ENCODE results near the gene PTPN4. TPM values are rescaled to one million over a fixed set of nuclear protein-coding genes. Genes with fewer than 3 reads are reported as not detected.

The PTPN4 gene
- total RNA-seq, 2 donors from 2014 or later = 52.6 to 69.8 TPM

DNA sequence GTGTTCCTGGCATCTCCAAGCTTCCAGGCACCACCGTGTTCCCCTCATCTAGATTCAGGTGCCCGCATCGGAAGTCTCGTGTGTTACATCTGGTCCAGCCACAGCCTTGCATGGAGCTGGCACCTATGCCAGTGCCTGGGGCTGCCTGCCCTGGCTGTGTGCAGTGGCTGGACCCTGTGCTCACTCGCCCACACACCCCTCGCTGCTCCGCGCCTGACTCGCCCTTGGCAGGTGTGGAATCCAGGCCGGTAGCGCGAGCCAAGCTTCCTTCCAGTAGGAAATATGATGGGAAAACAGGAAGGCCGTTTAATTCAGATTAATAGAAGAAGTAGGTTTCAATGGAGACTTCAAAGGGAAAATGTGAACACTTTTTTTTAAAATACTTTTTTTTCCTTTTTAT lies 78.0 kb downstream of the PTPN4 start:
- H3K4me1 Mint-ChIP-seq = peaks cover 18% of the 10 kb centered on the region
- no peaks in the 10 kb centered on the region for H3K27me3 Mint-ChIP-seq (ENCODE audit: insufficient read depth)
- Histone ChIP-seq H3K27me3 (ENCODE audit: control insufficient read depth, insufficient read depth, low read length, poor library complexity, severe bottlenecking) (no peaks in the 10 kb centered on the region), H3K4me3 (ENCODE audit: low read length) (no peak overlapping the region), H3K27ac (ENCODE audit: low read depth, low read length) (no peak overlapping the region), H3K4me1 (ENCODE audit: control insufficient read depth, insufficient read depth, low read length) (no peaks in the 10 kb centered on the region), H3K36me3 (ENCODE audit: control insufficient read depth, insufficient read depth, low read length) (peaks cover 5% of the 10 kb centered on the region), H3K9me3 (ENCODE audit: control insufficient read depth, low read length) (peaks cover 15% of the 10 kb centered on the region), H3K9ac (ENCODE audit: extremely low read depth, low read length, poor library complexity, severe bottlenecking) (no peak overlapping the region)
- 92 to 96% methylated on average over 6 to 13 of the region's 13 CpGs for WGBS, 2 experiments (ENCODE audit: insufficient coverage in 1 of 2, insufficient read length in 1 of 2)
- peak overlapping the region; percentile 36 for H3K27ac Mint-ChIP-seq
- TF ChIP-seq, protein P1, sequence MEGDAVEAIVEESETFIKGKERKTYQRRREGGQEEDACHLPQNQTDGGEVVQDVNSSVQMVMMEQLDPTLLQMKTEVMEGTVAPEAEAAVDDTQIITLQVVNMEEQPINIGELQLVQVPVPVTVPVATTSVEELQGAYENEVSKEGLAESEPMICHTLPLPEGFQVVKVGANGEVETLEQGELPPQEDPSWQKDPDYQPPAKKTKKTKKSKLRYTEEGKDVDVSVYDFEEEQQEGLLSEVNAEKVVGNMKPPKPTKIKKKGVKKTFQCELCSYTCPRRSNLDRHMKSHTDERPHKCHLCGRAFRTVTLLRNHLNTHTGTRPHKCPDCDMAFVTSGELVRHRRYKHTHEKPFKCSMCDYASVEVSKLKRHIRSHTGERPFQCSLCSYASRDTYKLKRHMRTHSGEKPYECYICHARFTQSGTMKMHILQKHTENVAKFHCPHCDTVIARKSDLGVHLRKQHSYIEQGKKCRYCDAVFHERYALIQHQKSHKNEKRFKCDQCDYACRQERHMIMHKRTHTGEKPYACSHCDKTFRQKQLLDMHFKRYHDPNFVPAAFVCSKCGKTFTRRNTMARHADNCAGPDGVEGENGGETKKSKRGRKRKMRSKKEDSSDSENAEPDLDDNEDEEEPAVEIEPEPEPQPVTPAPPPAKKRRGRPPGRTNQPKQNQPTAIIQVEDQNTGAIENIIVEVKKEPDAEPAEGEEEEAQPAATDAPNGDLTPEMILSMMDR (conservative IDR thresholded peaks at IDR 0.05) = no peak
- H3K9me3 Mint-ChIP-seq = peaks cover 15% of the 10 kb centered on the region
- no peak for DNase-seq
- peaks cover 17% of the 10 kb centered on the region for H3K36me3 Mint-ChIP-seq (ENCODE audit: low read depth)
- H3K4me3 Mint-ChIP-seq = no peak overlapping the region

DNA sequence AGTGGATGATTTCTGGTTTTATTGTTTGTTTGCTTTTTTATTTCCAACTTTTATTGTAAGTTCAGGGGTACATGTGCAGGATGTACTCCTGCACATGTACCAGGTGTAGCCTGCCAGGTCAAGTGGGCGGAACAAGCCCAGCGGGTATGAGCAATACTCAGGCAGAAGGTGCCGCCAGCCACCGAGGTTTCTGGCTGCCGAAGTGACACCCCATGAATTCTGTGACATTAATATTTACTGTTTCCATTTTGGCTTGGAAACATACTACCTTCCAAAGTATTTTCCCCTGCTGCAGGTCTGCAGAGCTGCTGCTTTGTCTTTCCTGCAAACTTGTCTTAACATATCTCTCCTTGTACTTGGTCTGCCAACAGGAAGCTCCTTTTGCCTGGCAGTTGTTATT lies 78.5 kb downstream of the PTPN4 start:
- Histone ChIP-seq H3K9ac (ENCODE audit: extremely low read depth, low read length, poor library complexity, severe bottlenecking) (no peak overlapping the region), H3K4me1 (ENCODE audit: control insufficient read depth, insufficient read depth, low read length) (no peaks in the 10 kb centered on the region), H3K9me3 (ENCODE audit: control insufficient read depth, low read length) (peaks cover 19% of the 10 kb centered on the region), H3K27ac (ENCODE audit: low read depth, low read length) (peak overlapping the region; percentile 38), H3K4me3 (ENCODE audit: low read length) (no peak overlapping the region), H3K36me3 (ENCODE audit: control insufficient read depth, insufficient read depth, low read length) (peaks cover 5% of the 10 kb centered on the region), H3K27me3 (ENCODE audit: control insufficient read depth, insufficient read depth, low read length, poor library complexity, severe bottlenecking) (no peaks in the 10 kb centered on the region)
- Mint-ChIP-seq H3K27me3 (ENCODE audit: insufficient read depth) (no peaks in the 10 kb centered on the region), H3K4me3 (no peak overlapping the region), H3K4me1 (peaks cover 14% of the 10 kb centered on the region), H3K27ac (no peak overlapping the region), H3K36me3 (ENCODE audit: low read depth) (peaks cover 20% of the 10 kb centered on the region), H3K9me3 (peaks cover 20% of the 10 kb centered on the region)
- no peak for DNase-seq
- TF ChIP-seq, protein P1 (conservative IDR thresholded peaks at IDR 0.05) = no peak
- 92 to 96% methylated on average over 5 of the region's 5 CpGs for WGBS, 2 experiments (ENCODE audit: insufficient coverage in 1 of 2, insufficient read length in 1 of 2)

DNA sequence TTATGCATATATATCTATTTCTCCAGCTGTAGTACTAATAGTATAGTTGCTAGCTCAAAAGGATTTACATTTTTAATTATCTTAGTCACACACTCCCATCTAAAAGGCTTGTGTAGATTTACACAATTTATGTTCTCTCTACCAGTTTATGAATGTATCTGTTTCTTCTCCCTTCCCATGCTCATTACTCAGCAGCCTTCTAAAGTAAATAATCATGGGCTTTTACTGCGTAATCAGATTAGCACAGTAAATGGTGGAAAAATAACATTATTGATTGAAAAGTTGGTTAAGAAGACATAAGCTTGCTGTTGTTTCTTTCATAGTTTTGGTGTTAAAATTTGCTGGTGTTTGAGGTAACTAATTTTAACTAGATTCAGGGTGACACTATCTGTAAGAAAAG lies 81.8 kb downstream of the PTPN4 start:
- H3K36me3 Mint-ChIP-seq (ENCODE audit: low read depth) = peaks cover 27% of the 10 kb centered on the region
- Histone ChIP-seq H3K9me3 (ENCODE audit: control insufficient read depth, low read length) (peaks cover 30% of the 10 kb centered on the region), H3K27me3 (ENCODE audit: control insufficient read depth, insufficient read depth, low read length, poor library complexity, severe bottlenecking) (no peaks in the 10 kb centered on the region), H3K9ac (ENCODE audit: extremely low read depth, low read length, poor library complexity, severe bottlenecking) (no peak overlapping the region), H3K27ac (ENCODE audit: low read depth, low read length) (no peak overlapping the region), H3K4me1 (ENCODE audit: control insufficient read depth, insufficient read depth, low read length) (no peaks in the 10 kb centered on the region), H3K4me3 (ENCODE audit: low read length) (no peak overlapping the region), H3K36me3 (ENCODE audit: control insufficient read depth, insufficient read depth, low read length) (peaks cover 5% of the 10 kb centered on the region)
- no peak overlapping the region for H3K4me3 Mint-ChIP-seq
- H3K9me3 Mint-ChIP-seq = peaks cover 32% of the 10 kb centered on the region
- H3K4me1 Mint-ChIP-seq = peaks cover 14% of the 10 kb centered on the region
- H3K27me3 Mint-ChIP-seq (ENCODE audit: insufficient read depth) = no peaks in the 10 kb centered on the region
- no peak for DNase-seq
- TF ChIP-seq, protein P1 (conservative IDR thresholded peaks at IDR 0.05) = no peak
- 92 to 100% methylated on average over 1 of the region's 1 CpG for WGBS, 2 experiments (ENCODE audit: insufficient coverage in 1 of 2, insufficient read length in 1 of 2)
- no peak overlapping the region for H3K27ac Mint-ChIP-seq

All from endodermal cell (in vitro differentiated cells).